Neuronal stem cell (in vitro differentiated cells): ENCODE results near the gene OXTR.
A peak's percentile ranks its signal among the peaks of the same experiment; 100 is the strongest.

Source experiments
- DNase-seq: peaks from one replicate; pipeline ENCODE4 v3.0.0-alpha.2; 2013; ENCODE audit warnings: low spot score
- H2AFZ ChIP-seq: one replicate; pipeline ENCODE4 v1.6.1; 2013; ENCODE audit warnings: mild to moderate bottlenecking, low read length, inconsistent platforms
- H2AK5ac ChIP-seq: 2 replicates; pipeline ENCODE4 v1.6.1; 2013; ENCODE audit warnings: low read depth, mild to moderate bottlenecking, inconsistent platforms, low read length, moderate library complexity, mixed read lengths
- H2BK120ac ChIP-seq: 2 replicates; pipeline ENCODE4 v1.6.1; 2013; ENCODE audit warnings: low read depth, mild to moderate bottlenecking, inconsistent platforms, low read length, moderate library complexity, mixed read lengths
- H2BK12ac ChIP-seq: one replicate; pipeline ENCODE4 v1.6.1; 2013; ENCODE audit warnings: low read length, inconsistent platforms
- H2BK15ac ChIP-seq: 2 replicates; pipeline ENCODE4 v1.6.1; 2013; ENCODE audit warnings: mild to moderate bottlenecking, low read length, inconsistent platforms, mixed read lengths
- H2BK5ac ChIP-seq: one replicate; pipeline ENCODE4 v1.6.1; 2013; ENCODE audit warnings: inconsistent platforms, mild to moderate bottlenecking, low read length, moderate library complexity
- H3K14ac ChIP-seq: one replicate; pipeline ENCODE4 v1.6.1; 2013; ENCODE audit warnings: low read length, inconsistent platforms
- H3K18ac ChIP-seq: 2 replicates; pipeline ENCODE4 v1.6.1; 2013; ENCODE audit warnings: low read length, inconsistent platforms
- H3K23ac ChIP-seq: 2 replicates; pipeline ENCODE4 v1.6.1; 2013; ENCODE audit warnings: low read depth, mild to moderate bottlenecking, mixed read lengths, low read length, inconsistent platforms; ENCODE audit not compliant: poor library complexity
- H3K27ac ChIP-seq: replicated peaks from 3 replicates; pipeline ENCODE4 v1.5.1; 2013; ENCODE audit warnings: low read length, inconsistent platforms
- H3K27me3 ChIP-seq, 3 experiments: 2 replicates each; pipeline ENCODE4 v1.6.1; 2013; ENCODE audit warnings: low read length in 3 of 3, mild to moderate bottlenecking in 2 of 3, inconsistent platforms in 1 of 3, low read depth in 1 of 3, mixed read lengths in 1 of 3, moderate library complexity in 1 of 3; ENCODE audit not compliant: control insufficient read depth in 3 of 3, insufficient read depth in 3 of 3
- H3K36me3 ChIP-seq, 2 donors: replicated peaks in 1 of 2; 2 replicates each; pipeline ENCODE4 v1.6.1; 2013; ENCODE audit warnings: low read length in 2 of 2; ENCODE audit not compliant: control insufficient read depth in 2 of 2, insufficient read depth in 2 of 2
- H3K4ac ChIP-seq: 2 replicates; pipeline ENCODE4 v1.6.1; 2013; ENCODE audit warnings: inconsistent platforms, mild to moderate bottlenecking, low read length, moderate library complexity
- H3K4me1 ChIP-seq, 2 donors: 1 replicate in 1 of 2; 2 replicates in 1 of 2; pipeline ENCODE4 v1.6.1; 2013; ENCODE audit warnings: low read length in 2 of 2, low read depth in 1 of 2; ENCODE audit not compliant: control insufficient read depth in 2 of 2, insufficient read depth in 1 of 2
- H3K4me2 ChIP-seq: one replicate; pipeline ENCODE4 v1.6.1; 2013; ENCODE audit warnings: mild to moderate bottlenecking, low read length, inconsistent platforms; ENCODE audit not compliant: insufficient read depth, poor library complexity, severe bottlenecking
- H3K4me3 ChIP-seq, 2 donors: 2 replicates each; pipeline ENCODE4 v1.5.1; 2013; ENCODE audit warnings: low read length in 2 of 2, mild to moderate bottlenecking in 2 of 2, inconsistent platforms in 1 of 2, moderate library complexity in 1 of 2
- H3K79me1 ChIP-seq: one replicate; pipeline ENCODE4 v1.6.1; 2013; ENCODE audit warnings: low read depth, mild to moderate bottlenecking, inconsistent platforms, low read length, moderate library complexity
- H3K9ac ChIP-seq: one replicate; pipeline ENCODE4 v1.6.1; 2013; ENCODE audit warnings: mild to moderate bottlenecking, low read depth, low read length, inconsistent platforms; ENCODE audit not compliant: poor library complexity
- H3K9me3 ChIP-seq, 2 donors: replicated peaks in 1 of 2; 2 replicates each; pipeline versions ENCODE3 to v1.6.1; 2013; ENCODE audit warnings: low read length in 2 of 2, mild to moderate bottlenecking in 2 of 2, inconsistent platforms in 1 of 2, low read depth in 1 of 2, mixed read lengths in 1 of 2, moderate library complexity in 1 of 2; ENCODE audit not compliant: control insufficient read depth in 2 of 2, insufficient read depth in 1 of 2
- H4K8ac ChIP-seq: one replicate; pipeline ENCODE4 v1.6.1; 2013; ENCODE audit warnings: low read depth, mild to moderate bottlenecking, inconsistent platforms, low read length, moderate library complexity
- H4K91ac ChIP-seq: one replicate; pipeline ENCODE4 v1.6.1; 2013; ENCODE audit warnings: low read length, low read depth, mild to moderate bottlenecking, inconsistent platforms; ENCODE audit not compliant: poor library complexity
- WGBS, 2 donors: extraction: QIAGEN DNeasy Blood & Tissue Kit; methylation state at CpG; one replicate each; pipeline ENCODE4 v1.1.7; 2013; ENCODE audit warnings: missing lambda C conversion rate in 2 of 2, mixed read lengths in 1 of 2; ENCODE audit not compliant: insufficient read length in 2 of 2, insufficient replicate concordance in 1 of 2; ENCODE audit errors: extremely low coverage in 2 of 2; 5-methylcytosine and 5-hydroxymethylcytosine counted together

The OXTR gene

DNA sequence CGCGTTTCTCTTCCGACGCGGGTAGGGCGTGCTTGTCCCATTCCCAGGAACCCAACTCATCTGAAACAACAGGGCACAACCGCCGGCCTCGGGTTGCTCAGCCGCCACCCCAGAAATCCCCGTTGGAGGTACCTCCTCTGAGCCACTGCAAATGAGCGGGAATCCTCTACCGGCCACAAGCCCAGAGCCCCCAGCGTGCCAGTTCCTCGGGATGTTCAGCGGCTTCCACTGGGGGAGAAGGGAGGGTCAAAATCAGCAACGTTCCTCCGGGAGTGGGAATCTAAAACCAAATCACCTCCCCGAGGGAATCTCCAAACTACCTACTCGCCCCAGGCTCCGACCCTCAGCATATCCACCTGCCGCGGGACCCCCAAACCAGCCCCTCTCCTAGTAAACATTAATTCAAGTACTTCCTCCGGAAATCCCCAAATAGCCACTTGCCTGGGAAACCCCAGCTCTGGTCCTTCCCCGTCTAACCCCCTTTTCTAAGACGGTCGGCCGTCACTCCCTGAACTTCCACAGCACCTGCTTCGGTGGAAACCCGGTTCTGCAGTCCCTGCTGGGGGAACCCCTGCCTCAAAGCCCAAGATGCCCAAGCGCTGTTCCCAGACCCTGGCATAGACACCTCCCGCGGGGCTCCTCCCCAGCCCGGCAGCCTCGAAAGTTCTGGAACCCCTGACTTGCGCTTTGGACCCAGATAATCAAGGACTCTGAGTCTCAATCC is 887 bp downstream of the OXTR start:
- Histone ChIP-seq H3K4me2 (peak overlapping the region; percentile 91), H4K8ac (no peak overlapping the region), H3K27ac (no peak overlapping the region), H3K4me3 (peak overlapping the region in 1 of 2 donors; percentile 74), H3K36me3 (no peaks in the 10 kb centered on the region), H2AFZ (no peak overlapping the region), H2BK5ac (peak overlapping the region; percentile 11), H3K23ac (no peak overlapping the region), H2BK120ac (no peak overlapping the region), H3K27me3 (peaks cover 0 to 25% (median 10%) of the 10 kb centered on the region in 3 experiments), H2BK12ac (no peak overlapping the region), H3K9ac (peak overlapping the region; percentile 24), H3K9me3 (peaks cover 0 to 29% of the 10 kb centered on the region in 2 donors), H3K18ac (peak overlapping the region; percentile 71), H4K91ac (no peak overlapping the region), H2AK5ac (peak overlapping the region; percentile 34), H3K79me1 (no peaks in the 10 kb centered on the region), H3K4ac (no peak overlapping the region), H3K14ac (peak overlapping the region; percentile 42), H3K4me1 (peaks cover 2 to 7% of the 10 kb centered on the region in 2 donors), H2BK15ac (peak overlapping the region; percentile 7)
- no peak for DNase-seq
- no CpG with 5 or more reads among the region's 36 CpGs for WGBS, 2 donors

DNA sequence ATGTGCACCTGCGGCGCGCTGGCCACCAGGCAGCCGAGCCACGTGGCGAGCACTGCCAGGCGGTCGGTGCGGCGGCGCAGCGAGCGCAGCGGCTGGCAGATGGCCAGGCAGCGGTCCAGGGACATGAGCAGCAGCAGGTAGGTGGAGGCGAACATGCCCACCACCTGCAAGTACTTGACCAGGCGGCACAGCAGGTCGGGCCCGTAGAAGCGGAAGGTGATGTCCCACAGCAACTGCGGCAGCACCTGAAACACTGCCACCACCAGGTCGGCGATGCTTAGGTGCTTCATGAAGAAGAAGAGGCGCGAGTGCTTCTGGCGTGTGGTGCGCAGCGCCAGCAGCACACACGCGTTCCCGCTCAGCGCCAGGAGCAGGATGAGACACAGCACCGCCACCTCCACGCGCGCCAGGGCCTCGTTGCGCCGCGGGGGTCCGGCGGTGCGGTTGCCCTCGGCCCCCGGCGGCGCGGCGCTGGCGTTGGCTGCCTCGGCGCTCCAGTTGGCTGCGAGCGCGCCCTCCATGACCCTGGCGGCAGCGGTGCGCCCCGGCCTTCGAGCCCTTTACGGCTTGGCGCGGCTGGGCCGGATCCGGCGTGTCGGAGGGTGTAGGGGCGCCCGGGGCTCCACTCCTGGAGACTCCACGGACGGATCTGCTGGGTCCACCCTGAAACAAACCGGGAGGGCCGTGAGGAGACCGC is 1.6 kb downstream of the OXTR start:
- Histone ChIP-seq H3K4me3 (peak overlapping the region in 1 of 2 donors; percentile 74), H2AK5ac (peak overlapping the region; percentile 74), H3K36me3 (no peaks in the 10 kb centered on the region), H3K9me3 (peaks cover 0 to 29% of the 10 kb centered on the region in 2 donors), H2BK120ac (no peak overlapping the region), H3K4ac (no peak overlapping the region), H3K14ac (no peak overlapping the region), H3K18ac (peak overlapping the region; percentile 71), H4K8ac (no peak overlapping the region), H3K79me1 (no peaks in the 10 kb centered on the region), H3K23ac (peak overlapping the region; percentile 1), H2BK5ac (peak overlapping the region; percentile 11), H3K4me2 (peak overlapping the region; percentile 91), H3K4me1 (peaks cover 2 to 7% of the 10 kb centered on the region in 2 donors), H3K9ac (peak overlapping the region; percentile 67), H3K27ac (no peak overlapping the region), H2BK15ac (peak overlapping the region; percentile 7), H4K91ac (no peak overlapping the region), H2AFZ (no peak overlapping the region), H3K27me3 (peaks cover 0 to 25% (median 10%) of the 10 kb centered on the region in 3 experiments), H2BK12ac (peak overlapping the region; percentile 86)
- no peak for DNase-seq
- no CpG with 5 or more reads among the region's 74 CpGs for WGBS, 2 donors

DNA sequence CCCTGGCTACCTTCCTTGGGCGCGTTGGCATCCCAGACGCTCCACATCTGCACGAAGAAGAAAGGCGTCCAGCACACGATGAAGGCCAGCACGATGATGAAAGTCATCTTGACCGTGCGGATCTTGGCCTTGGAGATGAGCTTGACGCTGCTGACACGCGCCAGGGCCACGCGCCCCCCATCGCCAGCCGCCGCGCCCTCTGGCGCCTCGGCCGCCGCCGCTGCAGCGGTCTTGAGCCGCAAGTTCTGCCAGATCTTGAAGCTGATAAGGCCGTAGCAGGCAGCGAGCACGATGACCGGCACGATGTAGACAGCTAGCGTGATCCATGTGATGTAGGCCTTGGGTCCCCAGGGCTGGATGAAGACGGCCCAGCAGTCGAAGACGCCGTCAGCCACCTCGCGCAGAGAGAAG is 2.2 kb downstream of the OXTR start:
- Histone ChIP-seq H2BK120ac (no peak overlapping the region), H3K36me3 (no peaks in the 10 kb centered on the region), H3K4ac (no peak overlapping the region), H3K4me2 (no peak overlapping the region), H2BK12ac (peak overlapping the region; percentile 86), H2AFZ (no peak overlapping the region), H3K14ac (no peak overlapping the region), H4K91ac (no peak overlapping the region), H4K8ac (no peak overlapping the region), H3K23ac (peak overlapping the region; percentile 1), H3K9me3 (peaks cover 0 to 29% of the 10 kb centered on the region in 2 donors), H3K4me3 (peak overlapping the region in 1 of 2 donors; percentile 74), H3K27ac (no peak overlapping the region), H3K4me1 (peaks cover 2 to 7% of the 10 kb centered on the region in 2 donors), H2AK5ac (peak overlapping the region; percentile 74), H3K18ac (peak overlapping the region; percentile 71), H3K9ac (peak overlapping the region; percentile 67), H2BK5ac (no peak overlapping the region), H3K27me3 (peaks cover 0 to 25% (median 10%) of the 10 kb centered on the region in 3 experiments), H2BK15ac (no peak overlapping the region), H3K79me1 (no peaks in the 10 kb centered on the region)
- WGBS, 2 donors: no CpG with 5 or more reads among the region's 37 CpGs
- no peak for DNase-seq

DNA sequence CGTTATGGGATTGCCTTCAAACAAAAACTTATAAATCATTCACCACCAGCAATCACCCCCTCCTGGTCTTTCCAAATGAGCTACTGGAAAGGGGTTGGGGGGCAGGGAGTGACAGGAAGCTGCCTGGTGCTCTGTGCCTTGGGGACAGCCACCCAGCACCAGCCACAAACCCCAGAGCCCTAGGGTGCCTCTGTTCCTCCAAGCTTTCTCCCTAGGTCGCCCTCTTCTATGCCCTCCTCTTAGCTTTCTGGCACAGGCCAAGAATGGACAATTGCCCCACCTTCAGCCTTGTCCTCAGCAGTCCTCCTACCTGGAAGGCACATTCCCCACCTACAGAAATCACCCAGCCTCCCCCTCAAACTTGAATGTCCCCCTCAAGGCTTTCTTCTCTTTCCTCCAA is 3.3 kb downstream of the OXTR start:
- H3K18ac ChIP-seq: no peak overlapping the region
- H3K27ac ChIP-seq: no peak overlapping the region
- peaks cover 2 to 7% of the 10 kb centered on the region in 2 donors for H3K4me1 ChIP-seq
- no peak overlapping the region for H3K4ac ChIP-seq
- no peak overlapping the region for H2AFZ ChIP-seq
- H2BK12ac ChIP-seq: no peak overlapping the region
- no peak overlapping the region for H2BK5ac ChIP-seq
- H3K9me3 ChIP-seq: peaks cover 0 to 23% of the 10 kb centered on the region in 2 donors
- H4K91ac ChIP-seq: no peak overlapping the region
- no peak overlapping the region for H3K14ac ChIP-seq
- no peak overlapping the region for H3K4me2 ChIP-seq
- no peak overlapping the region for H4K8ac ChIP-seq
- no peaks in the 10 kb centered on the region for H3K79me1 ChIP-seq
- no peak overlapping the region for H3K4me3 ChIP-seq
- no peak for DNase-seq
- H2BK15ac ChIP-seq: no peak overlapping the region
- no peaks in the 10 kb centered on the region for H3K36me3 ChIP-seq
- WGBS, 2 donors: no CpG with 5 or more reads among the region's 2 CpGs
- no peak overlapping the region for H2AK5ac ChIP-seq
- no peak overlapping the region for H3K9ac ChIP-seq
- H3K23ac ChIP-seq: no peak overlapping the region
- H3K27me3 ChIP-seq: peaks cover 0 to 25% (median 10%) of the 10 kb centered on the region in 3 experiments
- no peak overlapping the region for H2BK120ac ChIP-seq
